GM18526 (cell line): Measurements from ENCODE around the gene SPATS2L.

Experiments
- POLR2A ChIP-seq: IDR thresholded peaks from 3 replicates; pipeline ENCODE4 v1.6.1; 2011; ENCODE audit not compliant: insufficient read length; ENCODE audit errors: extremely low read depth

The SPATS2L gene

DNA sequence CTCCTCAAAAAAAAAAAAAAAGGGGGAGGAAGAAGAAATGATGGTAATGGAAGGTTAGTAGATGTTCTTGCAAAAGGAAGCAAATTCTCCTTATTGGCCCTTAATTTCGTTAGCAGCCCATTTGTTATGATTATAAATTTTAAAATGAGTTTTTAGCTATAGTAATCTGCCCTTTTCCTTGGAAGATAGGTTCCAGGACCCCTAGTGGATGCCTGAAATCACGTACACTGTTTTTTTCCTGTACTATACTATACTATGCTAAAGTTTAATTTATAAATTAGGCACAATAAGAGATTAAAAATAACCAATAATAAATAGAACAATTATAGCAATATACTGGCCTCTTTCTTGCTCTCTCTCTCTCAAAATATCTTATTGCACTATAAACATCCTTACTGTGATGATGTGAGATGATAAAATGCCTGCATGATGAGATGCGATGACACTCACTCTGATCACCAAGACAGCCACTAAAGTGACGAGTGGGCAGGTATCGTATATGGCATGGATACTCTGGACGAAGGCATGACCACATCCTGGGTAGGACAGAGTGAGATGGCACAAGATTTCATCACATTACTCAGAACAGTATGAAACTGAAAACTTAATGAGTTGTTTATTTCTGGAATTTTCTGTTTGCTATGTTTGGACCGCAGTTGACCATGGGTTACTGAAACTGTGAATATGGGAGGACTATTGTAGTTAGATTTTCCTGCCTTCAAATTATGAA, 116.2 kb downstream of the SPATS2L start:
- no peak for TF ChIP-seq POLR2A

DNA sequence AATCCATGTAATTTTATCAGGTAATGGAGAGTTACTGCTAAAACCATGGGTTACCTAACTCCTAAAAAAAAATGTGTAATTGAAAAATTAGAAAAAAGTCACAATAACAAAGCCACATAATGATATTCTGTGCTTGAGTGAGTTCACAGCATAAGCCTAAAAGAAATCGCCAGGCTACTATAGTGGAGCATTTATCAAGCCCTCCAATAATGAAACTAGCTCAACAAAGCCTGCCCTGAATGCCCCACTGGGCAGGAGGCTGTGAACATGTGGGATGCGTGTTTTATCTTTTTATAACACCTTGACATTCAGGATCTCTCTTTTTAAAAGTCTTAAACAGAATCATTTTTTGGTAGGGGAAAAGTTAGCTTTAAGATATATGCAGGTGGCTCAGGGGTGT, 117.0 kb downstream of the SPATS2L start:
- TF ChIP-seq POLR2A: no peak

DNA sequence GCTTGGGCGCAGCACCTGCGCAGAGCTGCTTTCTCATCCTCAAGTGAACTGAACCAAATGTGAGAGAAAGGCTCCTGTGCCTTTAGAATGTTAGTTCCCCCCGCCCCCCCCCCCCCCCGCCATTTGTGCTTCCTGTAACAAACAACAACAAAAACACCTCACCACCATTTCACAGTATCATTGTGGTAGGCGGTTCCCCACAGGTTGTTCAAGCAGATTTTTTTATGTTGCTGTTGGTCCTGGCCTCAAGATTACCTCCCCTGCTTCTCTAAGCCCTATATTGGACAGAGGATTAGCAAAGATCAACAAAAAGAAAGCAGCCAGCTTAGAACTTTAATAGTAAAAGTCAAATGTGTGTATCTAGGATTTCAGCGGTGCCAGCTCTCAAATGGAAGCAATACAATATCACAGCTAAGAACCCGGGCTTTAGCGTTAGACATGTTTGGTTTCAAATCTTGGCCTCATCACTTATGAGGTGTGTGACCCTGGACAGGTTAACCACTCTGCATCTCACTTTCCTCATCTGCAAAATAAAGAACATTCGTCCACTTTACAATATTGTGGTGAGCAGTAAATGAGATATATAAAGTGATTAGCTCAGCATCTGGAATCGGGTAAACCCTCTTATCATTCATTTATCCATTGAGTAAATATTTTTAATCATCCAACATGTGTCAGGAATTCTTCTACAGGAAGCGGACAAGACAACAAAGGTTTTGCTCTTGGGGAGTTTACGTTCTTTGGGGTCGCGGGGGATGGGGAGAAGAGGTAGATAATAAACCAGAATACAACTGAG, 118.7 kb downstream of the SPATS2L start:
- TF ChIP-seq POLR2A: no peak

DNA sequence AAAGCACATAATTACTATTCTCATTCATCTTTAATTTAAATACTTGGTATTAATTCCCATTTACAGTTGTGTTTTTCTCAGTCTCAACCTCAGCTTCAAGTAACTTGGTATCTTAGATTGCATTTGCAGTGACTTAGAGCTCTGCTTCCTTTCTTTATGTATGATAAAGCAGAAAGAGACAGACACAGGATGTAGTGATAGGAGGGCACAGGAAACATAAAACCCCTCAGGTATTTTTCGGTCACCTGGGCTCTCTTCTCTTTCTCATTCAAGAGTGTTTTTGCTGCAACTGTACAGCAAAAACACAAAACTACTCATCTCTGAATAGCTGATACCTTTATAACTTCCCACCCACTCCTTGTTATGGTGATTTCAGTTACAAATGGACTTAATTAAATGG, 120.3 kb downstream of the SPATS2L start:
- TF ChIP-seq POLR2A: no peak

DNA sequence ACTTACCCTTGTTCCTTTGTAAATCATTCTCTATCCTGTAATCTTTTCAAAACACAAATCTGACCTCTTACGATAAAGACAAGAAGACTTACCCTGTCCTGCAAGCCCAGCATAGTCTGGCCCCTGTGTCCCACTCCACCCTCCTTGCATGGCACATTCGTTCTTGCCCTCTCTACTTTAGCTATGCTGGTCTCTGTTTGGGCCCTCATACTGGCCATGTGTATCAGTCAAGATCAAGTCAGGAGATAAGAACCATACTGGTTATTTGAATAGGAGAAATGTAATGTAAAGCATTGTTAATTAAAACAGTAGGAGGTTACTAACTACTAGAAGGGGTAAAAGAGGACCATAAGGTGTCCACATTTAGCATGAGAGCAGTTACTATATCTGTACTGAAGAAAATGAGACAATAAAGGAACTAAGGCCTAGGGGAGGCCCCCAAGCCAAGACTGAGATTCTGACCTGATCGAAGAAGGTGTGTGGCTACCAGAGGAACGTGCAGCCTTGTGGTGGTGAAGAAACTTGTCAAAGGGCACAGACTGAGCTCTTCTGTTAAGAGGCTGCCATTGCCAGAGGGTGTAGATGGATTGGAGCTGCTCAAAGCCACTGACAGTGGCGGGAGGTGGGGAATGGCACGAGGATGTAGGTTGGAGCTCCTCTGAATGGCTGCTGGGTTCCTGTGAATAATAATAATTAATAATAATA, 122.6 kb downstream of the SPATS2L start:
- no peak for TF ChIP-seq POLR2A

DNA sequence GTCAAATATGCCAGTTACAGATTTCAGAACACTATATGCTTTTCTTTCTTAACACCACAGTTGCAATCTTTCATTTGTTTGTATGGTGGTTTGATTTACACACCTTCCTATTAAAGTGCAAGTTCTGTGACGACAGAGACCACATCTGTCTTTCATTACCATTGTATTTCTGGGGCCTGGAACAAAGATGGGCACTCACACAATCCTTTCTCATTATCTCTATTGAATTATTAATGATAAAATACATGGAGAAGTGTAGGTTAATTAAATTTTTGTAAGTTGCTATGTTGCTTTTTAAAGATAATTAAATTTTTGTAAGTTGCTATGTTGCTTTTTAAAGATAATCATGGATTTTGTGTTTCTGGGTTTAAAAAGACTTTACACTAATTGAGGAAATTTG, 123.5 kb downstream of the SPATS2L start:
- TF ChIP-seq POLR2A: no peak

DNA sequence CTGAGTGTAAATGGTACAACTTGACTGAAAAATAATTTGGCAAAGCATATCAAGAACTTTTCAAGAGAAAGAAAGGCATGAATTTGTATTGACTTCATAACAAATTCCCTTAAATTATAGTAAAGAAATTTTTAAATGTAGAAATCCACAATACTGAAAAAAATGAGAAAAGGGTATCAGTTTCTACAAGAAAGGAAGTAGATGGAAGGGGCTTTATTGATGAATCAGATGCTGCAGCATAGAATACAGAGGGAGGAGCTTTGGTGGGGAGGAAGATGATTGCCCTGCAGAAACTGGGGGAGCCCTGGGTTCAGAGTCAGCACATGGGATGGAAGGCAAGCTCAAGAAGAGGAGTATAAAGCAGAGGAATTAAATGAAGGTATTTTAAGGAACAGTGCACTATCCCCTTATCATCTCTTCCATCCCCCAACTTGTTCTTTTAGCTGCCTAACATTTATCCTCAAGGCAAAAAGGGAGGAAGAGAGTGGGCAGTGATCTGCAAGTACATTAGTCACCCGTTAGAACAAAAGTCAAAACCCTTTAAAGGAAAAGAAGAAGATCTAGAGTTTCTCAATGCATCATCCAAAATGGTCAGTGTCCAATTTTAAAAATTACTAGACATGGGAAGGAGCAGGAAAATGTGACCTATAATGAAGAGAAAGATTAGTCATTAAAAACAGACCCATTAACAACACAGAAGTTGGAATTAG, 125.7 kb downstream of the SPATS2L start:
- no peak for TF ChIP-seq POLR2A

DNA sequence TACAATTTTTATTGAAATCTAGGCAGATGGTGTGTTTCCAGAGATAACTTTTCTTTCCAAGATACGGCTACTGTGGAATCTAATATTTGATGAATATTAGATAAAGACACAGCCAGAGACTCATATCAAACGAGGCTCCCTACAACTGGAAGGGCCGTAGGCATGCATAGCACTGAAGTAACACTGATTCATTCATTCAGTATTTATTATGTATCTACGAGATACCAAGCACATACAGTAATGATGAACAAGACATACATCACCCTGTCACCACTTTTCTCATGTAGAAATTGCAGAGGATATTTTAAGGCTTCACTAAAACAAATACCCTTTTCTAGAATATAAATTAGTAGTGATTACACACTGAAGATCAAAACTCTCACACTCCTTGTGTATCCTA, 128.9 kb downstream of the SPATS2L start:
- no peak for TF ChIP-seq POLR2A

DNA sequence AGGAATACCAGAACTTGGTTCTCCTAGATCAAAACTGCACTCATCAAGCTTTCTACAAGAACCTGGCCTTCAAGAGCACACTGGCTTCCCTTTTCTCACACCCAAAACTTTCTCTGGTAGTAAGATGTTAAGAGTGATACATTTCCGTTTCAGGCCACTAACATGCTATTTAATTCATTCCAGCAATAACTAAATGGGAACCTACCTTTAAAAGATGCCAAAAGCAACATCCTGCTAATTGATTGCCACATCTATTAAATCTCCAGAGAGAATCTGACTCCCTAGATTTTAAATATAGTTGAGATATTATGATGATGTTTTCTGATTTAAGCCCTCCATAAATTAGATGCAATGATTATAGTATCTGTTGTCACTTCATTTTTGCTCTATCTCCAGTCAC, 131.8 kb downstream of the SPATS2L start:
- TF ChIP-seq POLR2A: no peak

DNA sequence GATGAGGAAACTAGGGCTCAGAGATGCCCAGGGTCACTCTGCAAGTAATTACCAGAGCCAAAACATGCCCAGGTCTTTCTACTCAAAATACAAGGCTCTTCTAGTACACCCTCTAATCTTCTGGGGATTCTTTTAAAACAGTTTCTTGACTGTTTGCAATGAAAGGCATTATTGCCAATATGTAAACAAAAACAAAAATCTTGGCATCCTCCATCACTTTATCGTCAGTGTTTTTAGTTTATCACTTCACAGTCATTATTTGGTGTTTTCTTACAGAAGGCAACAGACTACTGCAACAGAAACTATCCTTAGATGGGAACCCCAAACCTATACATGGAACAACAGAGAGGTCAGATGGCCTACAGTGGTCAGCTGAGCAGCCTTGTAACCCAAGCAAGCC, 132.4 kb downstream of the SPATS2L start:
- no peak for TF ChIP-seq POLR2A

DNA sequence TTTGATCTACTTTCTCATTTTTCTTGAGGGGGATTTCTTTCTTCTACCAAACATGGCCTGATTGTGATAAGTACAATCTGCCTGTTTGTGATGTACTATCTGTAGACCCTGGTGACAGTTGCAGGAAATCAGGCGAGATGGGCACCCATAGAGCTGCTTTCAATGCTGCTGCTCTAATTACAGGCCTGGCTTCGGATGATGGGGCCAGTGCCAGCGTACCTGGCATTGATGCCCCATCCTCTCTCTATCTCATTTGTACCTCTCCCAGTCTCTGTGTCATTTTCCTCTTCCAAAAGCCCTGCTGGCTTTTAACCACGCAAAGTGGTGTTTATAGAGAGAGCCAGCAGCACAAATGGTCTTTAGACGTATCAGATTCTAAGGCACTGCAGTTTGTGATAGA, 133.5 kb downstream of the SPATS2L start:
- TF ChIP-seq POLR2A: no peak

DNA sequence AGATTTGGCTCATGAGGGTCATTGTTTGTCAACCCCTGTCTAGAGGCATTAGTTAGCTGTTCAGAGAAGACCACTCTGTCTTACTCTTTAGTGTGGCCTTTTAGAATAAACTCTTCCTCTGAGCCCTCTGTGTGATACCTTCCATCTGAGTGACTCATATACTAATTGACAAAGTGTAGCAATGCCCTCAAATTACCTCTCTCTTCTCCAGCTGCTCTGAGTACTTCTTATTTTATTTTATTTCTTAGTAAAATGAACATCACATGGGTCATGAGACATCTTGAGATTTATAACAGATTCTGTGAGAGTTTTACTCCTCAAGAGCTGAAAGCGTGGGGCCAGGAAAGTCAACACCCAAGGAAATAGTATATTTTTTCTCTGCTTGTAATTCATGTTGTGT, 136.0 kb downstream of the SPATS2L start:
- no peak for TF ChIP-seq POLR2A

DNA sequence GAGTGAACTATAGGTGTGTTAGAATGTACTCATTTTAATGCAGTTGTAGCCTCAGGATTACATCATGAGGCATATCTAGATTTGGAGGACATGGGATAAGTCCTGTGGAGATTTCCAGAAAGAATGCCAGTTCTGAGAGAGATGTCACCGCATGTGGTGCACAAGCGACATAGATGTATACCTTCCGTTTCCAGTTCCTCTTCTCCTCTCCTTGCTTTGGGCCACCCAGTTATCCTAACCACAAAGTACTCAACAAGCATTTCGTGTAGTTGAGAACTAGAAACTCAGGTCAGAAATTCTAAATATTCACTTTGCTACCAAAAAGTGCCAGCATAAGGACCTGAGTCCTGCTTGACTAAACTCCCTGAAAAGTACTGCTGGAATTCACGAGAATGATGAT, 136.9 kb downstream of the SPATS2L start:
- TF ChIP-seq POLR2A: no peak

DNA sequence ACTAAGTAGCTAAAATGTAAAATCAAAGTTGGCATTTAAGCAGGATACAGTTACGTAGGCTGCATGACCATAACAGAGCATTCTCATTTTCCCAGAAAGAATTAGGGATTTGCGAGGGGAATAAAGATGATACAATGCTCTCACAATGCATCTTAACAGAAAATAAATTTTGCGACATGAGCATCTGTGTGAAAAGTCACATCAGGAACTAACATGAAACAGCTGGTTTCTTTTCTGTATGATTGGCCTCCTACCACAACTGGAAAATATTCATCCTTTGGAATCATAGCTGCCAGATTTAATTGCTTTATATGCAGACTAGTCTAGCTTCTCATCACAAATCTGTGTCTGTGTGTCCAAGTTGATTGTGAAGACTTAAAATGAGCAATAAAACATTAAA, 137.4 kb downstream of the SPATS2L start:
- no peak for TF ChIP-seq POLR2A

DNA sequence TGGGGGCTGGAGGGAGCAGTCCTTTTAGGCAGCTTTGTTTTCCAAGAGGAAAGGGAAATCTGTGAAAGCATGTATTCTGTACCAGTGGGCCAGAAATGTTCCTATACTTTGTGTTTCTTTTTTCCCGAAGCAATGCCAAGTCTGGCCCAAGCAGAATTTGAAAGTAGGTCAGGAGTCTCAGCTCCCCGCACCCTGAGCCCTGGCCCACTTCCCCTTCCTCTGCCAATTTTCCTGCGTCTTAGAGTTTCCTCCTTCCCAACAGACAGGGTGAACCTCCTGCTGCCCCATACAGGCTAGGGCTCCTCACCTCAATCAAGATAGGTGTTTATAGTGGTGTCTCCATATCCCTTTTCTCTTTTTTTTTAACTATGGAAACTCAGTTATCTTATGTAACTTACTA, 138.0 kb downstream of the SPATS2L start:
- no peak for TF ChIP-seq POLR2A
